GM18505 (cell line): ENCODE results near the gene OSTC.
A peak's percentile ranks its signal among the peaks of the same experiment; 100 is the strongest.

Experiments
- ATAC-seq: cut with Tn5 transposase; IDR thresholded peaks from one replicate; pipeline ENCODE4 v1.9.1; 2021; ENCODE audit not compliant: unreplicated experiment
- POLR2A ChIP-seq: IDR thresholded peaks from 4 replicates; pipeline ENCODE4 v1.6.1; 2011; ENCODE audit warnings: borderline replicate concordance; ENCODE audit not compliant: insufficient read depth, insufficient read length; ENCODE audit errors: extremely low read depth

OSTC gene

DNA sequence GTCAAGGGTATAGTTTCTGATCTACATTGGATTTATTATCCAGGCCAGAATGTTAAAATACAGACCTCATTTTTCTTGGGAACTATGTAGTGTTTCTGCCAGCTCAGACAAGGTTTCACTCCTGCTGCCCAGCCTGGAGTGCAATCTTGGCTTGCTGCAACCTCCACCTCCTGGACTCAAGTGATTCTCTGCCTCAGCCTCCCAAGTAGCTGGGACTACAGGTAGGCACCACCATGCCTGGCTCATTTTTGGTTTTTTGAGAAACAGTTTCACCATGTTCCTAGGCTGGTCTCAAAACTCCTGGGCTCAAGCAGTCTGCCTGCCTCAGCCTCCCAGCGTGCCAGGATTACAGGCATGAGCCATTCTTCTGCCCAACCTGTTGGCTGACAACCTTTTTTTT lies 24.3 kb upstream of the OSTC start:
- ATAC-seq = no peak
- TF ChIP-seq POLR2A = no peak

DNA sequence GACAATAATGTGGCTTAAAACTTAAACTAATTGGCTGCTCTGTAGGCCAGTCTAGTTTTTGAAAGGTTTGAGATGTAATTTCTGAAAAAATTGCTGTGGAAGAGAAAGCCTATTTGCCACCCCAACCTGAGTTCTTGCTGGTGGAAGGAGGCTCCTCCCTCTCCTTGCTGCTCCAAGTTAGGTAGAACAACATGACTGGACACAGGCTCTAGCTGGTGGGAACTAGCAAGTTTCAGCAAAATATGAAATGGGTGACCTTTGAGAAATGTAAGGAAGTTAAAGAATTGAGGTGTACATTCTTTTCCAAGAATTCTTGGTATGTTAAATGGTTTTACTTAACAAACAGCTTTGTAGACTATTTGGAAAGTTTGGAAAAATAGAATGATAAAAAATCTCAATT lies 22.0 kb upstream of the OSTC start:
- ATAC-seq = no peak
- TF ChIP-seq POLR2A = no peak

DNA sequence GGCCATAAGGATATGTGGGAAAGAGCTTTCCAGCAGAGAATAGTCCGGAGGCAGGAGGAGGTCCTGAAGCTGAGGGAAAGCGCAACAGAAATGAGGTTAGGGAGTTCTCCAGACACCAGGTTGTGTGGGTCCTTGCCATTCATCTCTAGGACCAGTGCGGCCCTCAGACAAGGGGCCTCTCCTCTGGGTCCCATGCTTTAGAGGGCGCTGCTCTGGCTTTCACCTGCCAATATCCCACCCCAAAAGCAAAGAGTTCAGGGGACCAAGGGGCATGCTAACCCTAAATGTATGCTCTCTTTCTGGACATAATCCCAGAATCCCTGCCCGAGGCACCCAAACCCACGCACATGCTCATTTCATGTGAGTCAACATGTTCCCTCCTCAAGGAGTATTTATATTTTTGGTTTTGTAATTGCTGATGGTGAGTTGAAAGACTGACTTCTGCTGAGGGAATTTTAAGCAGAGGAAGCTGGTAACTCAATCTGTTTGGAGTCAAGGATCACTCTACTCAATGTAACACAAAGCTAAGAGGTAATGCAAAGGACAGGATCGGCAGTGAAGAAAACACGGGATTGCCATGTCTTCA lies 15.2 kb upstream of the OSTC start:
- TF ChIP-seq POLR2A = no peak
- no peak for ATAC-seq

DNA sequence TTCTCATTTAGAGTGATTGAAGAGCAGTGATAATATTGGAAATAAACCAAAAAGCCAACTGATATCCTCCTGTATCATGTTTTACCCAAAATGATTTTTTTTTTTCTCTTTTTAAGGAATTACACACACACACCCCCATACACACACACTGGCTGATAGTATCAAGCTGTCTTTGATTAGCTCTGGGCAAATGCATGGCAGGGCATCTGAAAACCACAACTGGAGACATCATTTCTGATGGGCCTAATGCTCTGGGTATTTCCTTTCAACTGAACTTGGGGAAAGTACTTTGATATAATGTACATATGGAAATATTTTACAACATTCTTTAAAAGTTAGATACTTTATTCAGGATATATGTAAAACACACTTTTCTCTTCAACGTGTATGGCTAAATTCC lies 14.2 kb upstream of the OSTC start:
- TF ChIP-seq POLR2A = no peak
- no peak for ATAC-seq

DNA sequence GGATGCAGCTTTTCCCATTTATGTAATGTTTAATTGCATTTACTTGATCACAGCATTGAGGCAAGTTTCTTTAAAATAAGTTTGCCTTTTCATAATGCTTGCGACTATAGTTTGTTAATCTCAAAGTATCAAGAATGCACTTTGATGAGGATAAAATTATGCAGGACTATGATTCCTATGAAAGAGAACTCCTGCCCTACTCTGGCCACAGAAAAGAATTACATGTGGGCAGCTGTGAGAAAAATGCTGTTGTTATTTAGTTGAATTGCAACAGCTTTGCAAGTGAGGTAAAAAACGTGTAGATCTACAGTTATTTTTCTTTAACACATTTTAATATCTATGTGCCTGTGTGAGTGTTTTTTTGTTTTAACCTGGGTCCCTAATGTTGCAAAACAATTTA lies 12.5 kb upstream of the OSTC start:
- TF ChIP-seq POLR2A = no peak
- no peak for ATAC-seq

DNA sequence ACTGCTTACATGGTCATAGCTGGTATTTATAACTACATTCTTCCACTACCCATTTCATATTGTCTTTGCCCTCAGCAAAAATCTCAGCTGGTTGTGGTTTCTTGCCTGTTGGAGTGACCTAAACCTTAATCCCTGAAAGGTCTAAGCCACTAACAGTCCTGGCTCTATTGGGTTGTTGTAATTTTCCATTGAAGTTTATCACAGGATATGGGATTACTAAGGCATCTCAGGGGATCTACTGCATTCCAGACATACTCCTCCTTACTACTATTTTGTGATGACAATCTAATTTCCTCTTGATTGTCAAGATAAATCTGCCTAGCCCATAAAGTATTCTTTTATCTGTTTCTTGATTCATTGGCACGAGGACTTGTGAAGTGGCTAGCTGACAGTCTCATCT lies 6.2 kb upstream of the OSTC start:
- no peak for TF ChIP-seq POLR2A
- ATAC-seq = no peak

DNA sequence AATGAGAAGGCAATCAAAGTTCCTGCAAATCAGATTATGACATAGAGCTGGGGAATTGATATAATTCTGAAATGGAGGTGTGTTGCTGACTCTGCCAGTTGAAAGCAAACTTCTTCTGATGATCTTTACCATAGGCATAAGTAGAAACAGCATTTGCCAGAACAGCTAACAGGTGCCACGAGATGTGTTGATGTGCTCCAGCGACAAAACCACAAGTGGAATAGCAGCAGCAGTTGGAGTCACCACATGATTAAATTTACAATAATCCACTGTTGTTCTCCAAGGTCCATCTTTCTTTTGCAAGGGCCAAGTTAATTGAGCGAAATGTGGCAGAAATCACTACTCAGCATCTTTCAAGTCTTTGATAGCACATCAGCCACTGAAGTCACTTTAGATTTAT lies 3.7 kb upstream of the OSTC start:
- ATAC-seq = no peak
- TF ChIP-seq POLR2A = no peak

DNA sequence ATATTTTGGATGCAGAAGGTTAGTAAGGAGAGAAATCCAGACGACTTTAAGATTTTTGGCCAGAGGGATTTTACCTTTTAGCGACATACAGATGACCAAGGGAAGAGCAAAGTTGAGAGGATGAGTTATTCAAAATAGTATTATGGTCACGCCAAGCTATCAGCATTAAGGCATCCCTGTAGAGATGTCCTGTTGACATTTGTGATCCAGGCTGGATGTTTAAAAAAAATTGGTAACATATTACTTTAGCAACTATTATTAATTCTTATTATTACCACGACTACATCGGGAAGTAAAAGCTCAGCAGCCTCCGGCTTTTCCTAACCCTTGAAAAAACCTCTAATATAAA lies 562 bp upstream of the OSTC start:
- TF ChIP-seq POLR2A = no peak
- ATAC-seq = peak; percentile 6

DNA sequence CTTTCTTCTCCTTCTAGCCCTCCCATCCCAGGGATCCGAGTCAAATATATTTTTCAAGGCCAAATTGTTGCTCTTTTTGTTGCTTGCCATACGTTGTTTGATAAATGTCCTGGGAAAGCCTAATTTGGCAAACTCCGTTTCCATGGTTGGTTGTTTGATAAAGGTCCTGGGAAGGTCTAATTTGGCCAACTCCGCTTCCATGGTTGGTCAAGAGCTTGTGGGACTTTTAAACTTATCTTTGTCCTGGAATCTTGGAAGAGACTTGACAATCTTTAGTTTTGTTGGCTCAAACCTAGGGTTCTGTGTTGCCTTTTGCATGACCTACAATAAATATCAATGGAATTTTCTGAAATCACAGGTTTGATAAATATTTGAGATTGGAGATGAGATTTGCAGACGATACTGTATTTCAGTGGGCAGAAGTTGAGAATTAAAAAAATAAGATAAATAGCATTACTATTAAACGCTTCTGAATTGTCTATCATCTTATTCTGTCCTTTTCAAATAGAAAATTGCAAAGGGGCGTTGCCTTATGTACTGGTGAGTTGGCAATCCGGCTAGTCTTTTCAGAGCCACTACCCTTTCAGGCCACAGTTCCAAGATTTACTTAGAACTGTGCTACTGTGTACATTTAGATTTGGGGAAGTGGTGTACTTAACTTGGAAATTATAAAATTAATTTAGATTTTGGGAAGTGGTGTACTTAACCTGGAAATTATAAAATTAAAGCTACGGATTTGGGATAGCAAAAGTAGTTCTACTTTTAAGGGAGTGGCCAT lies 804 bp downstream of the OSTC start:
- ATAC-seq = no peak

DNA sequence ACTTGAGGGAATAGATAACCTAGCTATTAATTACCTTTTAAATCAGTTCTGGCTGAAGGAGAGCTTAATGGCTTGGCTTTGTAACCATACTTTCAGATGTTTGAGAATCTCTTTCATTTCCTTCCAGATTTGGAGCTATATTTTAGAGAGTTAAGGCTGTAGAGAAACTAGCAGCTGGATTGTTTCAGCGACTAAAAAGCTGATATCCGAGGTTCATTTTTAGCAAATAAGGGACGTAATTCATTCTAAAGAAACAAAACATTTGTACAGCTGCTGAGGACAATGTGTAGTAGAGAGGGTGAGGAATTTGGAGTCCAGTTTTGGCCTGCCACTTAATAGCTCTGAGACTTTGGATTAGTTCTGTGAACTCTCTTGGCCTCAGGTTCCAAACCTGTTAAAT lies 12.2 kb downstream of the OSTC start:
- TF ChIP-seq POLR2A = no peak
- no peak for ATAC-seq

More for the DNA sequence above, 804 bp downstream of the OSTC start:
- TF ChIP-seq POLR2A = no peak

DNA sequence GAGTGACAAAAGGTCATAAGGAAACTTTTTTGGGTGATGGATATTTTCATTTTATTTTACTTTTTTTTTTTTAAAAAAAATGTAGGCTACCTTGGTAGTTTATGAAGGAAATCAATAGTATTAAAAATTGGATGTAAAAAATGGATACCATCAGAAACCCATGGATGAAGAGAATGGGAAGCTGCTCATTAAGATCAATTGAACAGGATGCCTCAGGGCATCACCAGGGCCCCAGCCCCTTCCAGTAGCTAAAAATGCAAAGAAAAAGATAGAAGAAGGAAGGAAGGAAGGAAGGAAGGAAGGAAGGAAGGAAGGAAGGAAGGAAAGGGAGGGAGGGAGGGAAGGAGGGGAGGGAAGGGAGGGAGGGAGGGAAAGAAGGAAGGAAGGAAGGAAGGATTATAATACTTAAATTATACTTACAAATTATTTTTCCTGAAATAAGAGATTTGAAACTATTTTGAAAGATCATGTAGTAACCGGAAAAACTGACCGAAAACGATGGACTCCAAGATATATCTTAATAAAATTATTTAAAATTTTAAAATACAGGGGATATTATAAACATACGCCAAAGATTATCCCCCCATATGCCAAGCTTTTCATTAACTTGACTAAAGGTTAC lies 24.1 kb downstream of the OSTC start:
- ATAC-seq = no peak
- TF ChIP-seq POLR2A = no peak

DNA sequence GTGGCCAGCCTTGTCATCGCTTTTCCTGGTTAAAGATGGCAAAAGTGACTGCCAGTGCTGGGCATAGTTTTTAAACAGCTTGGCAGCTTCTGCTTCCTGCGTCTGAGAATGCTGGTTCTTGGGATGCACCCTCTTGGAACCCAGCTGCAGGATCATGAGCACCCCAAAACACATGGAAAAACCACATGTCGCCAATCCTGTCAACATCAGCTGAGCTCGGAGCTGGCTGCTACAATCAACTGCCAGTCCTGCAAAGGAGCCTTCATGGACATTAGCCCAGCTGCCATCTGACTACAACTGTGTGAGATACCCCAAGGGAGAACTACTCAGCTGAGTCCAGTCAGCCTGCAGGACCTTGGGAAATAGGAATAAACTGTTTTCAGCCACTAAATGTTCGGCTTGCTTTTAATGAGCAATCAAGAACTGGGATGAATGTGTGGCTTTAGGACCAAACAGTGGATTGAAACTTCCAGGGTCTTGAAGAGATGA lies 31.0 kb downstream of the OSTC start:
- TF ChIP-seq POLR2A = no peak
- ATAC-seq = no peak

DNA sequence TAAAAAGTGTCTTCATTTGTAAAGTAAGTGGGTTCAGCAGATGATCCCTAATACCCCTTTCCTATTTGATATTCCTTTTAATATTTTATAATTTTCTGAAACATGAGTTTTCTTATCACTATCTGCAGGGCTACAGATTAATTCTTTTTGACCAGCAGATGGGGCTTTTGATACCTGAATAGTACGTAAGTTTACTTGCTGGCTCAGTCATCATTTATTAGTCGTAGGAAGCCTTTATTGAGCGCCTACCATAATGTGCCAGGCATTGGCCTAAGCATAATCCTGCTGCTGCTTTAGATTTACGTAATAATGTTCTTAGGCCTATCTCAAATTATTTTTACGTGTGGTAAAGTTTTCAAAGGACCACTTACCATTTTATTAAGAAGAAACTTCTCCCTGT lies 33.1 kb downstream of the OSTC start:
- ATAC-seq = no peak
- no peak for TF ChIP-seq POLR2A
